Kidney (tissue), 22 donors: ENCODE measurements around the gene TSPAN3. TPM values are rescaled to one million over a fixed set of nuclear protein-coding genes. Genes with fewer than 3 reads are reported as not detected.

Experiments used
- DNase-seq, 5 donors: peaks; one replicate each; pipeline ENCODE4 v3.0.0-alpha.2; 2013 to 2020
- FAIRE-seq: peaks from 2 replicates; lab custom pipeline; 2012; peaks lifted over from hg19 to GRCh38; lab: Jason Lieb, UNC
- H3K27ac ChIP-seq, 2 donors: one replicate each; pipeline ENCODE4 v1.7.0; 2013; ENCODE audit warnings: low read depth in 2 of 2, low read length in 2 of 2, inconsistent platforms in 1 of 2
- H3K27me3 ChIP-seq: one replicate; pipeline ENCODE4 v1.7.1; 2013; ENCODE audit warnings: low read length, inconsistent platforms; ENCODE audit not compliant: control insufficient read depth, insufficient read depth
- H3K36me3 ChIP-seq, 3 donors: one replicate each; pipeline versions ENCODE4 v1.7.0 to v1.7.1; 2013; ENCODE audit warnings: low read length in 3 of 3, control low read depth in 1 of 3, inconsistent platforms in 1 of 3; ENCODE audit not compliant: insufficient read depth in 3 of 3, control insufficient read depth in 2 of 3
- H3K4me1 ChIP-seq, 3 donors: one replicate each; pipeline versions ENCODE4 v1.7.0 to v1.7.1; 2013; ENCODE audit warnings: low read length in 3 of 3, inconsistent platforms in 1 of 3, low read depth in 1 of 3; ENCODE audit not compliant: control insufficient read depth in 2 of 3, insufficient read depth in 2 of 3
- H3K4me3 ChIP-seq, 3 donors: one replicate each; pipeline versions ENCODE4 v1.7.0 to v1.8.1; 2013; ENCODE audit warnings: low read length in 3 of 3, control low read depth in 1 of 3, inconsistent platforms in 1 of 3
- H3K9ac ChIP-seq, 3 donors: one replicate each; pipeline versions ENCODE4 v1.7.0 to v1.7.1; 2013; ENCODE audit warnings: low read length in 3 of 3, control low read depth in 1 of 3, inconsistent platforms in 1 of 3
- H3K9me3 ChIP-seq, 3 donors: one replicate each; pipeline versions ENCODE4 v1.7.0 to v1.7.1; 2013; ENCODE audit warnings: low read length in 3 of 3, control low read depth in 1 of 3, inconsistent platforms in 1 of 3; ENCODE audit not compliant: control insufficient read depth in 2 of 3, insufficient read depth in 1 of 3
- intact Hi-C: fragments of 100-400 bp; cut with DNase I; formaldehyde crosslinking; loops from one replicate; pipeline ENCODE4 v1.11.1; 2022
- long read RNA-seq, 10 donors: library from polyadenylated mRNA in 1 of 10; unstranded in 1 of 10; transcript quantifications; one replicate each; pipeline ENCODE4 v2.0.0 and lab custom pipeline, GENCODE V29; 2021 to 2026
- polyA plus RNA-seq: library from polyadenylated mRNA; stranded (reverse); fragments of 350-450 nt; fragmentation: Illumina TruSeq; extraction: RNeasy Lipid Tissue Mini Kit (QIAGEN cat#74804); gene quantifications from one replicate; pipeline ENCODE4 v1.2.3, GENCODE V29; 2014; ENCODE audit warnings: low read depth, low replicate concordance; ENCODE audit not compliant: insufficient read depth
- total RNA-seq: library from RNA; stranded (reverse); fragmentation: NEBNext Ultra II Directional; extraction: Animal tissue kit (Norgen Biotek cat#: 25700); gene quantifications from one replicate; pipeline ENCODE4 v1.2.1, GENCODE V29; 2021
- TF ChIP-seq, protein P1 (sequence below): IDR thresholded peaks from 3 replicates; pipeline ENCODE4 v1.5.1; 2012; ENCODE audit warnings: mild to moderate bottlenecking, moderate library complexity, borderline replicate concordance; ENCODE audit not compliant: insufficient read depth; ENCODE audit errors: extremely low read depth
- donor health status: control.
- donor health status: control.
- donor health status: control.
- donor health status: control.
- donor health status: control.
- donor health status: DM: yes; HTN: yes; CAD: no.
- donor health status: Normal renal cell carcinoma (clear cell type).

TSPAN3 gene
- total RNA-seq (245 TPM), polyA plus RNA-seq (273 TPM)
- long read RNA-seq, donor 1, full-length matches to known transcripts, result 103 of 103 reads
- long read RNA-seq, donor 1, partial matches to known transcripts, result 0 of 103 reads
- long read RNA-seq, donor 1, other reads (novel, unspliced or antisense), result 0 of 103 reads
- long read RNA-seq, donor 2, full-length matches to known transcripts, result 195 of 195 reads
- long read RNA-seq, donor 2, partial matches to known transcripts, result 0 of 195 reads
- long read RNA-seq, donor 2, other reads (novel, unspliced or antisense), result 0 of 195 reads
- long read RNA-seq, donor 3, full-length matches to known transcripts, result 215 of 224 reads
- long read RNA-seq, donor 3, partial matches to known transcripts, result 9 of 224 reads
- long read RNA-seq, donor 3, other reads (novel, unspliced or antisense), result 0 of 224 reads
- long read RNA-seq, donor 4, full-length matches to known transcripts, result 221 of 221 reads
- long read RNA-seq, donor 4, partial matches to known transcripts, result 0 of 221 reads
- long read RNA-seq, donor 4, other reads (novel, unspliced or antisense), result 0 of 221 reads
- long read RNA-seq, donor 5, full-length matches to known transcripts, result 12 of 12 reads
- long read RNA-seq, donor 5, partial matches to known transcripts, result 0 of 12 reads
- long read RNA-seq, donor 5, other reads (novel, unspliced or antisense), result 0 of 12 reads
- long read RNA-seq, donor 6, full-length matches to known transcripts, result 102 of 132 reads
- long read RNA-seq, donor 6, partial matches to known transcripts, result 30 of 132 reads
- long read RNA-seq, donor 6, other reads (novel, unspliced or antisense), result 0 of 132 reads
- long read RNA-seq, donor 7, full-length matches to known transcripts, result 327 of 349 reads
- long read RNA-seq, donor 7, partial matches to known transcripts, result 6 of 349 reads
- long read RNA-seq, donor 7, other reads (novel, unspliced or antisense), result 16 of 349 reads
- long read RNA-seq, donor 8, full-length matches to known transcripts, result 171 of 183 reads
- long read RNA-seq, donor 8, partial matches to known transcripts, result 12 of 183 reads
- long read RNA-seq, donor 8, other reads (novel, unspliced or antisense), result 0 of 183 reads
- long read RNA-seq, donor 9, full-length matches to known transcripts, result 96 of 122 reads
- long read RNA-seq, donor 9, partial matches to known transcripts, result 26 of 122 reads
- long read RNA-seq, donor 9, other reads (novel, unspliced or antisense), result 0 of 122 reads
- long read RNA-seq, donor 10, full-length matches to known transcripts, result 149 of 165 reads
- long read RNA-seq, donor 10, partial matches to known transcripts, result 16 of 165 reads
- long read RNA-seq, donor 10, other reads (novel, unspliced or antisense), result 0 of 165 reads

DNA sequence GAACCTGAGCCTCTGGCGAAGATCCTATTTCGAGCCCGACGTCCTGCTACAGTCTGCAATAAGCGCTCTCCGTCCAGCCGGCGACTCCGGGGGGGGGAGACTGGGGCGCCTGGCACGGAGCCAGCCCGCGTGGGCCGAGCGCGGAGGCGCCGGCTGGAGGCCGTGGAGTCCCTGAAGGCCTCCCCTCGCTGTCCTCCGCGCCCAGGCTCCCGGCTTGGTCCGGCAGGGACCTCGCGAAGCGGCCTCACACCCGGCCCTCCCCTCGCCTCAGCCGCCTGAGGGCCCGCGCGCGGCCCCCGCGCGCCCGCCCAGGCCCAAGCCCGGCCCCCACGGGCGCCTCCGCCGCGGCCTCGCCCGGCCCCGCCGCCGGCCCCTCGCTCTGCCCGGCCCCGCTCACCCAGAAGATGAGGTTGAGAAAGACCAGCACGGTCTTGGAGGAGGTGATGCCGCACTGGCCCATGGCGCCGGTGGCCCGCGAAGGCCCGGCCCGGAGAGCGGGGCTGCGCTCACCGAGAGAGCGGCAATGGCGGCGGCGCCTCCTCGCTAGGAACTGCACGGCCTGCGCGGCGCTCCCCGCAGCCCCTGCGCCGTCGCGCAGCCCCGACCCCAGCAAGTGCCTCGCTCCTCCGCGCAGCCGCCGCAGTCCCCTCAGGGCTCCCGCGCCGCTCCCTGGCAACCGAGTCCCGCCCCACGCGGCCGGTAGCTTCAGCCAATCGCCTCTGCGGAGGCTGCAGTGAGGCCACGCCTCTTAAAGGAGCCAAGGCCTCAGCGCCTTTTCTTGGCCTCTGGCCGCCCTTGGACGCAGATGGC lies at the start of gene TSPAN3:
TSS of gene TSPAN3 (minus strand) at position 615 of the 810 bp plus-strand sequence. CDS start at position 460, 155 bp downstream.
- H3K27me3 ChIP-seq, result no peaks in the 10 kb centered on the region
- FAIRE-seq (no peak), DNase-seq (peak; percentile 96 to 98 (median 97))
- peak within 1 kb of the TSS; percentile 88 to 89 for H3K27ac ChIP-seq
- H3K4me3 ChIP-seq, result peak within 1 kb of the TSS; percentile 71 to 79 (median 76)
- H3K9me3 ChIP-seq, result no peaks in the 10 kb centered on the region
- no peaks in the 10 kb centered on the region for H3K36me3 ChIP-seq
- H3K4me1 ChIP-seq, result peaks cover 0 to 17% (median 16%) of the 10 kb centered on the region in 3 donors
- H3K9ac ChIP-seq, result peak within 1 kb of the TSS; percentile 43 to 74 (median 74)
- TF ChIP-seq, protein P1, sequence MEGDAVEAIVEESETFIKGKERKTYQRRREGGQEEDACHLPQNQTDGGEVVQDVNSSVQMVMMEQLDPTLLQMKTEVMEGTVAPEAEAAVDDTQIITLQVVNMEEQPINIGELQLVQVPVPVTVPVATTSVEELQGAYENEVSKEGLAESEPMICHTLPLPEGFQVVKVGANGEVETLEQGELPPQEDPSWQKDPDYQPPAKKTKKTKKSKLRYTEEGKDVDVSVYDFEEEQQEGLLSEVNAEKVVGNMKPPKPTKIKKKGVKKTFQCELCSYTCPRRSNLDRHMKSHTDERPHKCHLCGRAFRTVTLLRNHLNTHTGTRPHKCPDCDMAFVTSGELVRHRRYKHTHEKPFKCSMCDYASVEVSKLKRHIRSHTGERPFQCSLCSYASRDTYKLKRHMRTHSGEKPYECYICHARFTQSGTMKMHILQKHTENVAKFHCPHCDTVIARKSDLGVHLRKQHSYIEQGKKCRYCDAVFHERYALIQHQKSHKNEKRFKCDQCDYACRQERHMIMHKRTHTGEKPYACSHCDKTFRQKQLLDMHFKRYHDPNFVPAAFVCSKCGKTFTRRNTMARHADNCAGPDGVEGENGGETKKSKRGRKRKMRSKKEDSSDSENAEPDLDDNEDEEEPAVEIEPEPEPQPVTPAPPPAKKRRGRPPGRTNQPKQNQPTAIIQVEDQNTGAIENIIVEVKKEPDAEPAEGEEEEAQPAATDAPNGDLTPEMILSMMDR, result no peak
- intact Hi-C loops, result no loop called here

- DNase-seq, result no peak
- no peaks in the 10 kb centered on the region for H3K36me3 ChIP-seq
Observed at GRCh38 chr15:77120576-77120975, 49.7 kb upstream of the TSPAN3 start.

More at GRCh38 chr15:77120576-77120975, 49.7 kb upstream of the TSPAN3 start:
- TF ChIP-seq, protein P1, result no peak
- Histone ChIP-seq H3K9ac (no peak overlapping the region), H3K4me1 (no peaks in the 10 kb centered on the region), H3K27ac (no peak overlapping the region), H3K9me3 (no peaks in the 10 kb centered on the region), H3K27me3 (no peaks in the 10 kb centered on the region), H3K4me3 (no peak overlapping the region)
- FAIRE-seq, result no peak
- intact Hi-C loops, result no loop called here
